NCI-H2029 (cell line): ENCODE results near the gene BAIAP3.

ENCODE experiments used
- DNase-seq: peaks from one replicate; lab custom pipeline; 2025; lab: John Stamatoyannopoulos, UW

Gene BAIAP3

GRCh38 chr16:1346422-1347285 is 13.2 kb downstream of the BAIAP3 start:
- no peak for DNase-seq

GRCh38 chr16:1347286-1347855 is 13.9 kb downstream of the BAIAP3 start:
- DNase-seq: no peak

GRCh38 chr16:1347962-1348361 is 14.5 kb downstream of the BAIAP3 start:
- DNase-seq: no peak

- no peak for DNase-seq
Measured at GRCh38 chr16:1348441-1348840, 15.0 kb downstream of the BAIAP3 start.

- no peak for DNase-seq
Measured at GRCh38 chr16:1348926-1349325, 15.5 kb downstream of the BAIAP3 start.

- no peak for DNase-seq
Measured at GRCh38 chr16:1349351-1349750, 15.9 kb downstream of the BAIAP3 start.

GRCh38 chr16:1349951-1350350 is 16.5 kb downstream of the BAIAP3 start:
- no peak for DNase-seq

- DNase-seq: no peak
Measured at GRCh38 chr16:1350691-1351090, 17.2 kb downstream of the BAIAP3 start.

GRCh38 chr16:1351215-1351581 is 17.8 kb downstream of the BAIAP3 start:
- DNase-seq: no peak

GRCh38 chr16:1351582-1352362 is 18.3 kb downstream of the BAIAP3 start, which contains the start of the genes GNPTG and TSR3:
Gene GNPTG, plus strand, starts transcription at chr16:1351931. Its CDS starts 35 bp downstream, at chr16:1351966.
Gene TSR3, minus strand, starts transcription at chr16:1351878. Its CDS starts 74 bp downstream, at chr16:1351804.
- peak; percentile 71 for DNase-seq

- DNase-seq: no peak
Measured at GRCh38 chr16:1354815-1355540, 21.5 kb downstream of the BAIAP3 start.

GRCh38 chr16:1355591-1355990 is 22.1 kb downstream of the BAIAP3 start:
- no peak for DNase-seq

GRCh38 chr16:1356061-1356900 is 22.8 kb downstream of the BAIAP3 start:
- no peak for DNase-seq

- no peak for DNase-seq
Measured at GRCh38 chr16:1357906-1358566, 24.6 kb downstream of the BAIAP3 start.

GRCh38 chr16:1361685-1362360 is 28.4 kb downstream of the BAIAP3 start:
- DNase-seq: no peak

- no peak for DNase-seq
Measured at GRCh38 chr16:1362807-1363206, 29.4 kb downstream of the BAIAP3 start.

GRCh38 chr16:1363501-1364041 is 30.1 kb downstream of the BAIAP3 start:
- peak; percentile 22 for DNase-seq

GRCh38 chr16:1364510-1364909 is 31.1 kb downstream of the BAIAP3 start:
- DNase-seq: no peak

- no peak for DNase-seq
Measured at GRCh38 chr16:1366060-1366711, 32.7 kb downstream of the BAIAP3 start.
